Osteoblast (primary cell): ENCODE results near the gene CSMD2. TPM values are rescaled to one million over a fixed set of nuclear protein-coding genes. Genes with fewer than 3 reads are reported as not detected.

ENCODE experiments used
- DNase-seq: peaks from one replicate; pipeline ENCODE4 v3.0.0; 2011; ENCODE audit warnings: low spot score, mixed read lengths; ENCODE audit not compliant: insufficient read length; ENCODE audit errors: missing footprints
- H2AFZ ChIP-seq: 2 replicates; pipeline ENCODE4 v1.6.0; 2011; ENCODE audit warnings: mild to moderate bottlenecking, low read length
- H3K27ac ChIP-seq: 2 replicates; pipeline ENCODE4 v1.5.1; 2011; ENCODE audit warnings: mild to moderate bottlenecking, low read depth, low read length, moderate library complexity
- H3K27me3 ChIP-seq: 2 replicates; pipeline ENCODE4 v1.6.0; 2012; ENCODE audit warnings: mild to moderate bottlenecking, control low read depth, inconsistent platforms, low read length, moderate library complexity; ENCODE audit not compliant: insufficient read depth
- H3K36me3 ChIP-seq: 2 replicates; pipeline ENCODE4 v1.5.1; 2011; ENCODE audit warnings: mild to moderate bottlenecking, low read length, control low read depth, moderate library complexity; ENCODE audit not compliant: insufficient read depth
- H3K4me1 ChIP-seq: 2 replicates; pipeline ENCODE4 v1.5.1; 2011; ENCODE audit warnings: mild to moderate bottlenecking, low read length, control low read depth, moderate library complexity; ENCODE audit not compliant: insufficient read depth
- H3K4me2 ChIP-seq: 2 replicates; pipeline ENCODE4 v1.6.0; 2011; ENCODE audit warnings: mild to moderate bottlenecking, low read length; ENCODE audit not compliant: insufficient read depth
- H3K4me3 ChIP-seq: fragments of 200-600 bp; sonication (generic); 3 replicates; pipeline ENCODE4 v1.5.1; 2012; ENCODE audit warnings: mild to moderate bottlenecking, low read length, inconsistent platforms; ENCODE audit not compliant: insufficient read depth
- H3K79me2 ChIP-seq: 2 replicates; pipeline ENCODE4 v1.6.0; 2012; ENCODE audit warnings: mild to moderate bottlenecking, low read length, control low read depth, inconsistent platforms; ENCODE audit not compliant: insufficient read depth
- H3K9me3 ChIP-seq: 2 replicates; pipeline ENCODE4 v1.5.1; 2011; ENCODE audit warnings: low read depth, low read length, control low read depth
- H4K20me1 ChIP-seq: 2 replicates; pipeline ENCODE4 v1.6.0; 2012; ENCODE audit warnings: mild to moderate bottlenecking, low read length, control low read depth; ENCODE audit not compliant: insufficient read depth
- CTCF ChIP-seq: IDR thresholded peaks from 2 replicates; pipeline ENCODE4 v1.5.1; 2011; ENCODE audit warnings: mild to moderate bottlenecking, low read depth, low read length, moderate library complexity; ENCODE audit errors: extremely low read depth
- total RNA-seq: library from RNA; depleted of rRNA; stranded (reverse); fragments of >200 nt; gene quantifications from 2 replicates; pipeline ENCODE4 v1.2.3, GENCODE V29; 2012

Gene CSMD2
- total RNA-seq, 1 donor, result 0.36 TPM

- Histone ChIP-seq H3K79me2 (no peaks in the 10 kb centered on the region), H3K4me2 (no peak overlapping the region), H3K36me3 (no peaks in the 10 kb centered on the region), H3K27ac (no peak overlapping the region), H3K4me3 (no peak overlapping the region), H2AFZ (no peak overlapping the region), H4K20me1 (no peaks in the 10 kb centered on the region), H3K4me1 (no peaks in the 10 kb centered on the region), H3K9me3 (no peaks in the 10 kb centered on the region), H3K27me3 (no peaks in the 10 kb centered on the region)
- no peak for TF ChIP-seq CTCF
- no peak for DNase-seq
These were observed 89.5 kb downstream of the CSMD2 start for GRCh38 chr1:34075576-34075975.

DNA sequence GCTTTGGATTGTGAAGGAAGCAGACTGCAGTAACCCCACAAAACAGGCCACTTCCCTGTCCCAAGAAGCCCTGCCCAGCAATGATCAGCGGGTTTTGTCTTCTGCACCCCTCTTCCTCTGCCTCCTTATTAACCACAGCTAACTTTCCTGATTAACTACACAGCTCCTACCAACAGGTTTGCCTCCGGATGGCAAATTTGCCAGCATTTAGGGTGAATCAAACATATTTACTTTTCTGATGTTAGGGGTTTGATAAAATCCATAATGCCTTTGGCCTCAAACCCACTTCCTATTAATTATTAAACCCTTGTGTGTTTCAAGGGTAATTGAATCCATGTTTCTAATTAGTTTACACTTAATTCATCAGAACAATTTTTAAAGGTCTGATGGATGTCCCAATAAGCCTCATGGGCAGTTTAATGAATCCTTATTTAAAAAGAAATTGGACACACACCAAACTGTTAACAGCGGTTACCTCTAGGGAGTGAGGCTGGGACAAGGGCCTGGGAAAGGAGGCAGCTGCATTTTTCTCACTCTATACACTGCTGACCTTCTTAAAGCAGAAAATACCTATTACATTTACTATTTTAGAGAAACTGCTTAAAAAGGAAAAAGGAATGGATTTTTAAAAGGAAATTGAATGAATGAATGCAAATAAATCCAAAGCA, 91.9 kb downstream of the CSMD2 start:
- no peaks in the 10 kb centered on the region for H3K27me3 ChIP-seq
- no peak overlapping the region for H3K4me3 ChIP-seq
- H3K9me3 ChIP-seq, result no peaks in the 10 kb centered on the region
- no peaks in the 10 kb centered on the region for H3K4me1 ChIP-seq
- no peaks in the 10 kb centered on the region for H4K20me1 ChIP-seq
- no peaks in the 10 kb centered on the region for H3K36me3 ChIP-seq
- DNase-seq, result no peak
- H3K27ac ChIP-seq, result no peak overlapping the region
- no peak for TF ChIP-seq CTCF
- H2AFZ ChIP-seq, result no peak overlapping the region
- H3K4me2 ChIP-seq, result no peak overlapping the region
- no peaks in the 10 kb centered on the region for H3K79me2 ChIP-seq

DNA sequence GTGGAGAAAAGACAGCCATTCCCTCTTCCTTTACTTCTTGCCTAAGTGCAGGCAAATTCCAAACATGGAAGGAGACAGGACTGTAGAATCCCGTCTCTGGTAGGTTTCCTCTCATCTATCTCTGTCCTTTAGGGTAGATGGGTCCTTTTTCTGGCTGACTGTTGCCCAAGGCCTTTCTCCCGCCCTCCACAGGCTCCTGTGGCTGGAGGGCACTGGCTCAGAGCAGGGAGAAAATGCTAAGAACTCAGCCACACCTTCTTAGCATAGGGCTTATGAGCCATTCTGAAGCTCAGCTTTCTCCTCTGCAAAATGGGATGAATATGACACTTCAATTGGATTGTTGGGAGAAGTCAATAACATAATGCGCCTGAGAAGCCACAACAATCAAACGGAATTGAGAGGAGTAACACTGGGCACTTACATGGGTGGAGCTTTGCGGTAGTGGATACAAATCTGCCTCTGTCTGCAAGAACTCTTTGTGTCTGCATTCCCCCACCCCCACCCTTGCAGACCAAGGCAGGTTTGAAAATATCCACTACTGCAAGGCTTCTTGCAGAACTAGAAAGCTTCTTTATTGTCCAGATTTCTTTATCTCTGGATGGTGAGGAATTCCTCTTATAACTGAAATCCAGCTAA, 94.7 kb downstream of the CSMD2 start:
- Histone ChIP-seq H3K79me2 (no peaks in the 10 kb centered on the region), H4K20me1 (no peaks in the 10 kb centered on the region), H3K4me2 (no peak overlapping the region), H3K9me3 (no peaks in the 10 kb centered on the region), H3K27ac (no peak overlapping the region), H3K4me1 (no peaks in the 10 kb centered on the region), H2AFZ (no peak overlapping the region), H3K4me3 (no peak overlapping the region), H3K27me3 (no peaks in the 10 kb centered on the region), H3K36me3 (no peaks in the 10 kb centered on the region)
- DNase-seq, result no peak
- no peak for TF ChIP-seq CTCF

- no peaks in the 10 kb centered on the region for H3K9me3 ChIP-seq
- no peak overlapping the region for H2AFZ ChIP-seq
- no peaks in the 10 kb centered on the region for H4K20me1 ChIP-seq
- H3K27ac ChIP-seq, result no peak overlapping the region
- no peaks in the 10 kb centered on the region for H3K4me1 ChIP-seq
- no peaks in the 10 kb centered on the region for H3K36me3 ChIP-seq
- no peak overlapping the region for H3K4me3 ChIP-seq
- no peaks in the 10 kb centered on the region for H3K27me3 ChIP-seq
- no peaks in the 10 kb centered on the region for H3K79me2 ChIP-seq
- no peak overlapping the region for H3K4me2 ChIP-seq
- TF ChIP-seq CTCF, result no peak
- DNase-seq, result no peak
These were observed 97.9 kb downstream of the CSMD2 start for GRCh38 chr1:34066981-34067603.
